Skin of body (tissue), 2 donors: ENCODE data around the gene FSTL3. TPM values are rescaled to one million over a fixed set of nuclear protein-coding genes. Genes with fewer than 3 reads are reported as not detected.
"Not testable (repeated sequence)": the region's sequence is repeated elsewhere in the genome, so short reads cannot be mapped to it uniquely, and the experiment has no call there.

Experiments used
- DNase-seq: peaks from one replicate; lab custom pipeline; 2025; lab: John Stamatoyannopoulos, UW
- total RNA-seq: library from RNA; depleted of rRNA; stranded (reverse); fragments of >200 nt; gene quantifications from one replicate; pipeline ENCODE4 v1.2.3, GENCODE V29; 2014

FSTL3 gene
- total RNA-seq, result 21.0 TPM

GRCh38 chr19:676339-677105 lies at the start of gene FSTL3:
Gene FSTL3, plus strand, starts transcription at chr19:676392. Its CDS starts 32 bp downstream, at chr19:676424.
- no peak for DNase-seq

- not testable (repeated sequence) for DNase-seq
These were observed 49.6 kb upstream of the FSTL3 start for GRCh38 chr19:626566-626965.

- DNase-seq, result no peak
These were observed 48.0 kb upstream of the FSTL3 start for GRCh38 chr19:628168-628567.

GRCh38 chr19:629515-629914 lies 46.7 kb upstream of the FSTL3 start:
- DNase-seq, result not testable (repeated sequence)

- DNase-seq, result no peak
These were observed 46.1 kb upstream of the FSTL3 start for GRCh38 chr19:629961-630714.

- DNase-seq, result no peak
These were observed 43.6 kb upstream of the FSTL3 start for GRCh38 chr19:632579-633067.

GRCh38 chr19:633068-633785 lies 43.0 kb upstream of the FSTL3 start, which contains the start of gene POLRMT:
Gene POLRMT, minus strand, starts transcription at chr19:633537. Its CDS starts 25 bp downstream, at chr19:633512.
- DNase-seq, result peak; percentile 99

- DNase-seq, result no peak
These were observed 42.2 kb upstream of the FSTL3 start for GRCh38 chr19:633786-634639.

GRCh38 chr19:634975-635652 lies 41.1 kb upstream of the FSTL3 start:
- DNase-seq, result no peak

GRCh38 chr19:638906-639252 lies 37.3 kb upstream of the FSTL3 start:
- DNase-seq, result no peak

- DNase-seq, result peak; percentile 37
These were observed 36.7 kb upstream of the FSTL3 start, which contains the start of gene FGF22 for GRCh38 chr19:639253-640160. Gene FGF22, plus strand, starts transcription at chr19:639879. Its CDS starts 47 bp downstream, at chr19:639926.

GRCh38 chr19:640161-640558 lies 36.0 kb upstream of the FSTL3 start:
- no peak for DNase-seq

- no peak for DNase-seq
These were observed 35.5 kb upstream of the FSTL3 start for GRCh38 chr19:640606-641189.

GRCh38 chr19:641702-642101 lies 34.5 kb upstream of the FSTL3 start:
- DNase-seq, result no peak

- no peak for DNase-seq
These were observed 33.1 kb upstream of the FSTL3 start for GRCh38 chr19:642767-643727.

GRCh38 chr19:643736-644135 lies 32.5 kb upstream of the FSTL3 start:
- DNase-seq, result no peak

GRCh38 chr19:644363-644762 lies 31.8 kb upstream of the FSTL3 start:
- no peak for DNase-seq

- DNase-seq, result no peak
These were observed 31.4 kb upstream of the FSTL3 start for GRCh38 chr19:644789-645188.
